A673 (cell line): ENCODE measurements around the gene LHCGR. TPM values are rescaled to one million over a fixed set of nuclear protein-coding genes. Genes with fewer than 3 reads are reported as not detected.

Source experiments
- BruUV-seq: library from RNA; stranded (reverse); fragments of 400-500 nt; replicated peaks from 2 replicates; lab custom pipeline; 2021; lab: Mats Ljungman, UMichigan
- CTCF ChIA-PET: fragments of 300-600 bp; sonication (Branson Sonifier 250); formaldehyde crosslinking; loops from one replicate; lab custom pipeline; 2022; ENCODE audit warnings: antibody characterized with exemption; lab: Charles Lee
- POLR2A ChIA-PET: fragments of 300-600 bp; sonication (Branson Sonifier 250); formaldehyde crosslinking; loops from one replicate; lab custom pipeline; 2022; ENCODE audit warnings: antibody characterized with exemption; ENCODE audit not compliant: low non-redundant PET; lab: Charles Lee
- DNase-seq: peaks from one replicate; pipeline ENCODE4 v3.0.0-alpha.2; 2015; ENCODE audit warnings: low spot score
- H3K27ac ChIP-seq: fragments of 200-600 bp; sonication (generic); 2 replicates; pipeline ENCODE4 v1.5.1; 2016; ENCODE audit warnings: mixed run types, low read depth, mild to moderate bottlenecking, mixed read lengths, antibody characterized with exemption, low read length; ENCODE audit not compliant: poor library complexity, severe bottlenecking
- H3K27me3 ChIP-seq: fragments of 200-600 bp; sonication (generic); replicated peaks from 2 replicates; pipeline ENCODE4 v1.6.1; 2017; ENCODE audit warnings: mixed run types, low read depth, mild to moderate bottlenecking, mixed read lengths, antibody characterized with exemption, low read length; ENCODE audit not compliant: insufficient read depth, poor library complexity
- H3K36me3 ChIP-seq: fragments of 200-600 bp; sonication (generic); 2 replicates; pipeline ENCODE4 v1.6.1; 2016; ENCODE audit warnings: mixed run types, mild to moderate bottlenecking, mixed read lengths, antibody characterized with exemption, low read length; ENCODE audit not compliant: insufficient read depth, poor library complexity, severe bottlenecking
- H3K4me1 ChIP-seq: fragments of 200-600 bp; sonication (generic); 2 replicates; pipeline ENCODE4 v1.6.1; 2017; ENCODE audit warnings: mixed run types, mild to moderate bottlenecking, mixed read lengths, antibody characterized with exemption, low read length; ENCODE audit not compliant: insufficient read depth, poor library complexity, severe bottlenecking
- H3K4me3 ChIP-seq: fragments of 200-600 bp; sonication (generic); 2 replicates; pipeline ENCODE4 v1.5.1; 2016; ENCODE audit warnings: low read depth, mixed run types, mild to moderate bottlenecking, mixed read lengths, low read length; ENCODE audit not compliant: poor library complexity, severe bottlenecking
- H3K9me3 ChIP-seq: fragments of 200-600 bp; sonication (generic); 2 replicates; pipeline ENCODE4 v1.6.1; 2016; ENCODE audit warnings: mixed run types, low read depth, mild to moderate bottlenecking, mixed read lengths, antibody characterized with exemption, low read length; ENCODE audit not compliant: poor library complexity, severe bottlenecking
- EZH2 ChIP-seq: fragments of 200-600 bp; sonication (generic); IDR thresholded peaks from 2 replicates; pipeline ENCODE4 v1.6.1; 2017; ENCODE audit warnings: borderline replicate concordance, low read depth, mild to moderate bottlenecking, mixed read lengths, antibody characterized with exemption, low read length; ENCODE audit not compliant: poor library complexity, severe bottlenecking
- intact Hi-C: fragments of 100-400 bp; cut with micrococcal nuclease; formaldehyde crosslinking; loops from one replicate; pipeline ENCODE4 v1.10.0; 2022; ENCODE audit not compliant: unreplicated experiment
- total RNA-seq: library from RNA; stranded (reverse); gene quantifications from 2 replicates; pipeline ENCODE4 v1.2.3, GENCODE V29; 2021
- TF ChIP-seq, protein P1 (sequence below): fragments of 300-800, 200-600 bp; sonication (generic); conservative IDR thresholded peaks from 2 replicates; pipeline ENCODE4 v1.5.1; 2017; ENCODE audit warnings: low read depth, mild to moderate bottlenecking, antibody characterized with exemption, low read length, moderate library complexity, mixed read lengths

LHCGR gene
- total RNA-seq, 1 experiment from 2014 or later, result not detected

DNA sequence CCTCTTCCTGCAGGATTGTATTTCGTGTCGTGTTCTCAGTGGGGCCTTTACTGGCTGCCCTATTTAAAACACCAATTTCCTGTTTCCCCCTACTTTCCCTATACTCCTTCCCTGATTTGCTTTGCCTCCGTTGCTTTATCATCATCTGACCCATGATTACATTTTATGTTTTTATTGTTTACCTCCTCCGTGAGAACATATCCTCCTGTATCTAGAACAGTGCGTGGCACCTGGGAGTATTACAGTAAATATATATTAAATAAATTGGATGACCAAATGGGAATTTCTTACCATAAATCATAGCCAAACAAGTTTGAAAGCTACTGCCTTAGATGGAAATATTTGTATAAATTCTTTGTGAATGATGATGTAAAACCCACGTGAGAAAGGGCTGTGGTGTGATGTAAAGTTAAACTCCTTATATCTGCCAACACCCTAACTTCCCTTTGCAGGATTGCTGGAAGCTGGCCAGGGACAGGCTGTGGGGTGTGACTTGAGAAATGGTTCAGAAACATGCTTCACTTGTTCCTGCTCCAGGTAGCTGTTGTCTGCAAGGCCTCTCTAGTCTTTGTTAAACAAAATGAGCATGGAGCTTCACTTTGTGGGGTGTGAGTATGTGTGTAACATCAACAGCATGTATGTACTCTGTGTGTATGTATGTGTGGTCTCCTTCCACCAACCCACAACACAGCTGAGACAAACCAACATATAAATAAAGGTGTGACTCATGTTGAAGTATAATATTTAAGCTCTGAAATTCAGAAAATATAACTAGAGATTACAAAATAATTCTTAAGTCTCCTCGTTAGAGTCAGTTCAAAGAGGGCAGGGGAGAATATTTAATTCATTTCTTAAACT lies 40.3 kb downstream of the LHCGR start:
- DNase-seq, result no peak
- H3K27me3 ChIP-seq, result no peaks in the 10 kb centered on the region
- TF ChIP-seq, protein P1, sequence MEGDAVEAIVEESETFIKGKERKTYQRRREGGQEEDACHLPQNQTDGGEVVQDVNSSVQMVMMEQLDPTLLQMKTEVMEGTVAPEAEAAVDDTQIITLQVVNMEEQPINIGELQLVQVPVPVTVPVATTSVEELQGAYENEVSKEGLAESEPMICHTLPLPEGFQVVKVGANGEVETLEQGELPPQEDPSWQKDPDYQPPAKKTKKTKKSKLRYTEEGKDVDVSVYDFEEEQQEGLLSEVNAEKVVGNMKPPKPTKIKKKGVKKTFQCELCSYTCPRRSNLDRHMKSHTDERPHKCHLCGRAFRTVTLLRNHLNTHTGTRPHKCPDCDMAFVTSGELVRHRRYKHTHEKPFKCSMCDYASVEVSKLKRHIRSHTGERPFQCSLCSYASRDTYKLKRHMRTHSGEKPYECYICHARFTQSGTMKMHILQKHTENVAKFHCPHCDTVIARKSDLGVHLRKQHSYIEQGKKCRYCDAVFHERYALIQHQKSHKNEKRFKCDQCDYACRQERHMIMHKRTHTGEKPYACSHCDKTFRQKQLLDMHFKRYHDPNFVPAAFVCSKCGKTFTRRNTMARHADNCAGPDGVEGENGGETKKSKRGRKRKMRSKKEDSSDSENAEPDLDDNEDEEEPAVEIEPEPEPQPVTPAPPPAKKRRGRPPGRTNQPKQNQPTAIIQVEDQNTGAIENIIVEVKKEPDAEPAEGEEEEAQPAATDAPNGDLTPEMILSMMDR, result no peak
- TF ChIP-seq EZH2, result no peak
- intact Hi-C loops, result no loop called here
- POLR2A ChIA-PET, result interaction anchor here (0.6 kb wide), 1 partner anchor 208 kb away, joined by 4 read pairs; no protein-coding TSS in a partner anchor
- H3K4me3 ChIP-seq, result no peak overlapping the region
- H3K4me1 ChIP-seq, result peaks cover 35% of the 10 kb centered on the region
- H3K36me3 ChIP-seq, result no peaks in the 10 kb centered on the region
- H3K9me3 ChIP-seq, result no peaks in the 10 kb centered on the region
- CTCF ChIA-PET, result no interaction called here
- no TSS peak for BruUV-seq
- H3K27ac ChIP-seq, result no peak overlapping the region

DNA sequence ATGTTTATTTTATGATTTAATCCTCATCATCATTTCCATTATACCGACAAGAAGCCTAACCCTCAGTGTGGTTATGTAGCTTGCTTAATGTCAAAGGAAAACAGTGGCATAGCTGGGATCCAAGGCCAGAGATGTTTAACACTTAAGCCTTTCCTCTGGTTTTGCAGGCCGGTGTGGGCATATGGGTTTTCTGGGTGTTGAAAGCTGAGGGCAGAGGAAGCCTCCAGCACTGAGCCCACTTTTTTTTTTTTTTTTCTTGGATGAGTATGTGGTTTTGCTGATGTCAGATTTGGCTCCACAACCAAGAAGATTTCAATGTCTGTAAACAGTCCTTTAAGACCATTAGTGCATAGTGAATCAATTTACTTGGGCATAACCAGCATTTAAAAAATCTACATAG lies 41.3 kb downstream of the LHCGR start:
- TF ChIP-seq EZH2, result no peak
- TF ChIP-seq, protein P1, result no peak
- POLR2A ChIA-PET, result no interaction called here
- peaks cover 35% of the 10 kb centered on the region for H3K4me1 ChIP-seq
- intact Hi-C loops, result no loop called here
- no peaks in the 10 kb centered on the region for H3K9me3 ChIP-seq
- no TSS peak for BruUV-seq
- H3K4me3 ChIP-seq, result no peak overlapping the region
- no peaks in the 10 kb centered on the region for H3K36me3 ChIP-seq
- DNase-seq, result no peak
- CTCF ChIA-PET, result no interaction called here
- H3K27ac ChIP-seq, result no peak overlapping the region
- no peaks in the 10 kb centered on the region for H3K27me3 ChIP-seq

DNA sequence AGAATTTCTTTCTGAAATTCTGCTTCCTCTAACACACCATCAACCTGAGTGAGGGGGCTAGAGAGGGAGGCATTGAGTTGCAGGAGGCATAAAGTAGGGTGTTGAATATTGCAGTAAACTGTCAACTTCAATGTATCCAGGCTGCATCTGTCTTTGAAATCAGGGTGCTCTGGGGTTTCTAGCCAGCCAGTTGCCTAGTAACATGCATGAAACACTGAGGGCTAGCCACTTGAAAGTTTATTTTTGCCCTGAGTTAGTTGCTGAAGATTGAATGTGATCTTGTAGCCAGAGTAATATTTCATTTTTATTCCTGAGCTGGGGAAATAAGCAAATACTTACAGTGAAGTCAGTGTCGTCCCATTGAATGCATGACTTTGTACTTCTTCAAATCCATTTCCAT lies 41.9 kb downstream of the LHCGR start:
- no peak for DNase-seq
- no peaks in the 10 kb centered on the region for H3K36me3 ChIP-seq
- CTCF ChIA-PET, result no interaction called here
- no peaks in the 10 kb centered on the region for H3K27me3 ChIP-seq
- H3K9me3 ChIP-seq, result no peaks in the 10 kb centered on the region
- H3K4me3 ChIP-seq, result no peak overlapping the region
- no TSS peak for BruUV-seq
- intact Hi-C loops, result no loop called here
- TF ChIP-seq, protein P1, result no peak
- no peak for TF ChIP-seq EZH2
- POLR2A ChIA-PET, result no interaction called here
- H3K27ac ChIP-seq, result no peak overlapping the region
- H3K4me1 ChIP-seq, result peaks cover 35% of the 10 kb centered on the region
